Urothelium cell line (cell line): Measurements from ENCODE around the gene TUBGCP6.
"Not testable (repeated sequence)": the region's sequence is repeated elsewhere in the genome, so short reads cannot be mapped to it uniquely, and the experiment has no call there.

Experiments used
- DNase-seq: peaks from one replicate; pipeline ENCODE4 v3.0.0; 2011; ENCODE audit warnings: low spot score, mixed read lengths
- FAIRE-seq: peaks from 2 replicates; lab custom pipeline; 2011; peaks lifted over from hg19 to GRCh38; lab: Jason Lieb, UNC

The TUBGCP6 gene

GRCh38 chr22:50280708-50281383, 36.0 kb upstream of the TUBGCP6 start:
- DNase-seq = no peak
- no peak for FAIRE-seq

- no peak for FAIRE-seq
- DNase-seq = no peak
These were observed 35.3 kb upstream of the TUBGCP6 start for GRCh38 chr22:50280022-50280707.

GRCh38 chr22:50278956-50279619, 34.3 kb upstream of the TUBGCP6 start:
- DNase-seq (no peak), FAIRE-seq (no peak)

- DNase-seq = no peak
- FAIRE-seq = no peak
These were observed 33.6 kb upstream of the TUBGCP6 start for GRCh38 chr22:50278461-50278860.

- FAIRE-seq (no peak), DNase-seq (no peak)
These were observed 32.9 kb upstream of the TUBGCP6 start for GRCh38 chr22:50277761-50278160.

GRCh38 chr22:50276143-50276542, 31.3 kb upstream of the TUBGCP6 start:
- DNase-seq = no peak
- FAIRE-seq = peak; percentile 100

- FAIRE-seq = no peak
- no peak for DNase-seq
These were observed 30.6 kb upstream of the TUBGCP6 start for GRCh38 chr22:50275181-50276055.

- no peak for FAIRE-seq
- no peak for DNase-seq
These were observed 29.9 kb upstream of the TUBGCP6 start for GRCh38 chr22:50274771-50275170.

- FAIRE-seq (no peak), DNase-seq (peak; percentile 52)
These were observed 29.5 kb upstream of the TUBGCP6 start for GRCh38 chr22:50274311-50274710.

- not testable (repeated sequence) for FAIRE-seq, DNase-seq
These were observed 29.0 kb upstream of the TUBGCP6 start for GRCh38 chr22:50273781-50274180.

- FAIRE-seq, DNase-seq: not testable (repeated sequence)
These were observed 28.5 kb upstream of the TUBGCP6 start for GRCh38 chr22:50273352-50273751.

GRCh38 chr22:50272044-50272802, 27.4 kb upstream of the TUBGCP6 start:
- DNase-seq (no peak), FAIRE-seq (peak; percentile 50)

GRCh38 chr22:50271519-50271970, 26.7 kb upstream of the TUBGCP6 start:
- peak; percentile 86 for DNase-seq
- peak; percentile 37 for FAIRE-seq

- FAIRE-seq (no peak), DNase-seq (peak; percentile 76)
These were observed 26.0 kb upstream of the TUBGCP6 start for GRCh38 chr22:50270666-50271394.

GRCh38 chr22:50269970-50270665, 25.3 kb upstream of the TUBGCP6 start, which contains the start of gene MAPK11:
MAPK11 (minus strand) TSS chr22:50270380; CDS start chr22:50270292, 88 bp downstream.
- FAIRE-seq (peak; percentile 81), DNase-seq (peak; percentile 86)

- no peak for DNase-seq
- FAIRE-seq = no peak
These were observed 24.7 kb upstream of the TUBGCP6 start for GRCh38 chr22:50269573-50269969.

GRCh38 chr22:50268655-50269113, 23.9 kb upstream of the TUBGCP6 start:
- DNase-seq = no peak
- peak; percentile 56 for FAIRE-seq

GRCh38 chr22:50267591-50268390, 23.0 kb upstream of the TUBGCP6 start:
- DNase-seq (no peak), FAIRE-seq (no peak)
